Measurements from ENCODE around the gene NXT1.

Gene NXT1

DNA sequence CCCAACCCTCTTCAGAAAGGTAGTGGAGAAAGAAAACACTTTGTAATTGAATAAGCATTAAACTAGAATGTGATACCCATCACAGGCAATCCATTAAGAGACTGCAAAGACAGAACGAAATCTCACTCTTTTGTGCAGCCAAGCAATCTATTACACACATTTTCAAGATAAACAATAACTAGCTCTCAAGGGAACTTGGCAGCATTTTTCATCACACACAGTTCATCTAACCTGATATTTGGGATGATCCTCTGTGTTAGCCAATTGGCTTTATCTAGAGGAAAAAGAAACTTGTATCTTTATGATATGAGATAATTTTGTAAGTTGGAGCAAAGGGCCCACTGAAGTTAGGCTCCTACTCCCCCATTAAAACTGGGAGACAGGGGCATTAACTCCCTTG, 9.9 kb downstream of the NXT1 start:
- no peak for DNase-seq (ENCODE audit: low read depth, low spot score)

DNA sequence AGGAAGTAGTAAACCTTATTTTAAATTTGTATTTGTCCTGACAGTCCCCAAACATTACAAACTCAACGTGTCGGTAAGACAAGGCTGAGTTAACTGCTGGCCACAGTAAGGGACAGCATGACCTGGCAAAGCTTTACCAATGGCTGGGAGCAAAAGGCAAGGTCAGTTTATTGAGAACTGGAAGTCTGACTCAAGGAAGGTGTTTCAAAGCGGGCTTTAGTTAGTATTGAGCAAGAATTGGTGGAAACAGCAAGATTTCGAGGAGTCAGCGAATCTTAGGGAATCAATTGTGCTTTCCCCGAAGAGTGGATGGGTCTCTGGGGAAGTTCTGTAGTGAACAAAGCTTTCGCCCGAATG, 10.5 kb downstream of the NXT1 start:
- no peak for DNase-seq (ENCODE audit: low read depth, low spot score)

DNA sequence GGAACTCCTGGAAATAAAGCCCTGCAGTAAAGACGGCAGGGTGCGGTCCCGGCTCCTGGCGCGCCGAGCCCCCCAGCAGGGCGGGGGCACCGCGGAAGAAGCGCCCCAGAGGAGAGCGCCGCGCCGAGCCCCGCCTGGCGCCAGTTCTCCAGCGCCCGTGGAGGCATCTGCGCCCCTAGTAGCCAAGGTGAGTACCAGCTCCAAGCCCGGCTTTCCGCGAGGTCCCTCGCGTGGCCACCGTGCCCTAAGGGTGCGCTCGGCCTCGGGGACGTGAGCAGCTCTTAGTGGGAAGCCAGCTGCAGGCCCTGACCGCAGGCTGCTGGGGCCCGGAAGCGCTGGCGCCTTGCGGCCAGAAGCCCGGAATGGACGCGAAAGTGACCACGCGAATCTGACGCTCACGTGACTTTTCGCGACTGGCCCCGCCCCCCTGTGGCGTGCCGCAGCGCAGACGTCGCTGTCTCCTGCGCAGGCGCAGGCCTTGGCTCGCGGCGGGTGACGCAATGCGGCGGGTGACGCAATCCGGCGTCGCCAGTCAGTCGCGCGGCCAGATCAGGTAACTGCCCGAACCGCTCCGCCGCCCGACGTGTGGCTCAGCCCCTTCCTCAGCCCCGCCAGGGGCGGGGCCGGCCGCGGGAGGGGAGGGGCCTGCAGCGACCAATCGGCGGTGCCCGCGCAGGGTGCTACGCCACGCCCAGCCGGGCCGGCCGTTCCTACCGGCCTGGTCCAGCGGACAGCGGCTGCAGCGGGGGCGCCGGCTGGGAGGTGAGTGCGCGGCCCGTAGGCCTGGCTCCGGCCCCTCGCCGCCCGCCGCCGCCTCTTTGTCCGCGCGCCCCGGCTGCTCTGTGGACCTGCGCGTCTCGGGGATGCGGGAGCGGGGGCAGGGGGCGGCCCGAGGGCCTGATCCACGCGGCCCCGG, 11.1 kb downstream of the NXT1 start, which contains the start of gene GZF1:
Gene GZF1, plus strand, starts transcription at position 707 of the 916 bp plus-strand sequence. CDS start 2,202 bp downstream, outside the sequence.
- peak; percentile 98 for DNase-seq (ENCODE audit: low read depth, low spot score)

DNA sequence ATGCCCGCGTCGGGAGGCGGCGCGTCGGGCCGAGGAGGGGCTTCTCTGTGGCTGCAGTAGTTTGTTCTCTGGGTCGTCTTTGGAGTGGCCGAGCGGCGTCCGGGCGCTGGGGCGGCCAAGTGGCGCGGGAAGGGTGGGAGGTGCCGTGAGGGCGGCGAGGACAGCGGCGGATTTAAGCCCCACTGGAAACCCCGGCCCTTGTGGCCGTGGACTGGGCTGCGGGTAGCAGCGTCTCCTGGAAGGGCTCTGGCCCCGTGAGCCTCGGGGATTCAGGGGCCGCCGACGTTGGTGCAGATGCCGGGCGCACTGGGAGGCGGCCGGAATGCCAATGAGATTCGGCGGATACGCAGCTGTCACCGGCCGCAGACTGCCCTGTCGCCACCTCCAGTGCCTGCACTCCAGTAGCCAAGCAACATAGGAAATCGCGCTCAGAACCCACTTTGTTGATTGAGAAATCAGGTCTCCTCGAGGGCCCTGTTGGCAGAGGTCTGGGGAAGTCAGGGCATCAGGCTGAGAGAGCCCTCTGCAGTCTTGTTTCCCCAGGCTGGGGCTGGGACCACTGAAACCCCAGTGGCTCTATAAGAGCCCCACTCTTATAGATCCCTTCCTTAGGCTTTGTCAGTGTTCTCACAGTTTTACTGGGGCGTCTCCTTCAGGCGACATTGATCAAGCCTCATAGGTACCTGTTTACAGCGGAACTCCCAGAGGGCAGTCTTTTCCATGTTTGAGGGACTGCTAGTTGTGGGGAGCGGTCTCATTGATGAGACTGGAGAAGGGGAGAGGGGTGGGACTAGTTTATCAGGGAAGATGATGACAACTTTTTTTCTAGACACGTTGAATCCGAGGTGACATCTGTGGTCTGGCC, 12.0 kb downstream of the NXT1 start:
- DNase-seq (ENCODE audit: low read depth, low spot score): no peak

DNA sequence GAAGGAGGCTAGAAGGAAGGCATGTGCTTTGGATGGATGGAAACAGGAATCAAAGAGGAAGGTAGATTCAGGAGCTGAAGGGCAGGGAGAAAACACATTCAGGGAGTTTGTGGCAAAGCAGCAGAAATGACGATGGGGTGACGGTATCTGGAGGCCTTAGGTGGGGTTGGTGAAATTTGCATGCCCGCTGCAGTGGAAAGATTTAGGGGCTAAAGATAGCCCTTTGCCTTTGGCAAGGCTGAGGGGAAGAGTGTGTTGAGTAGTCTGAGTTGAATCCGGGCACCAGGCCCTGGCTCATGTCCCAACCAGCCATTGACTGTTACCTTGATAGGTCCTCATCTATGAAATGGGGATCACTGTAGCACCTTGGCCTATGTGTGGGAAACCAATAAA, 12.7 kb downstream of the NXT1 start:
- DNase-seq (ENCODE audit: low read depth, low spot score): no peak

DNA sequence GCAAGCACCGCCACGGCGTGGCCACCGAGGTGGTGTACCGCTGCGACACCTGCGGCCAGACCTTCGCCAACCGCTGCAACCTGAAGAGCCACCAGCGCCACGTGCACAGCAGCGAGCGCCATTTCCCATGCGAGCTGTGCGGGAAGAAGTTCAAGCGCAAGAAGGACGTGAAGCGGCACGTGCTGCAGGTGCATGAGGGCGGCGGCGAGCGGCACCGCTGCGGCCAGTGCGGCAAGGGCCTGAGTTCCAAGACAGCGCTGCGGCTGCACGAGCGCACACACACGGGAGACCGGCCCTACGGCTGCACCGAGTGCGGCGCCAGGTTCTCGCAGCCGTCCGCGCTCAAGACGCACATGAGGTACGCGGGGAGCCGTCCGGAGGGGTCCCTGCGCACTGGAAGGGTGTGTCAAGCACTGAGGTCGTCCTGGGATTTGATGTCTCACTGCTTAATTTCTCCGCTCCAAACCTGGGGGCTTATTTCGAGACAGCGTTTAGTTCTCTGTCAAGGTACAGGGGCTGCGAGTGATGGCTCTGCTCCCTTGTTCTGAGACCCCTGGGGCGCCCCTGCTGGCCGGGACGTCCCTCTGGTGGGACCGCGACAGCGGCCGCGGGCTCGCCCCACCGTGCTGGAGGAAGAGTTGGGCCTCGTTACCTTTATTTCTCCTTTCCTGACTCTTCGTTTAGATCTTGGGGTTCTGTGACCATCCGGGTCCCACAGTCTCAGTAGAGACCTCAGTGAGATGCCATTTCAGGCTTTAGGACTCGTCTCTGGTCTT, 15.0 kb downstream of the NXT1 start:
- DNase-seq (ENCODE audit: low read depth, low spot score): no peak

DNA sequence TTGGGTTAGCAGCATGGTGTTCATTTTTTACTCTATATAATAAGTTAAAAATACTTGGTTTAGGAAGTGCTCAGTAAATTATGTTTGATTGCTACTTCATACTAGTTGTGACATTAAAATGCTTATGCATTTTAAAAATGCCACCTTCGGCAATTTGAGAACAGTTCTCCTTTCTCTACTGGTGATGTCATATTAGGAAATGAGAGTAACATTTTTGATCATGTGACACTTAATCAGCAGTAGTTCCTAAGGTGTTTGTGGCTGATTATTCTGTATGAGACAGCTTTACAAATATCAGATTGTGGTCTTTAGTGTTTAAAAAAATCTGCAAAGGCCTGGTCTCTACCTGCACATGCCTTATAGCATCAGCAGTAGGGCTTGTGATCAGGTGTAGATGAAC, 15.8 kb downstream of the NXT1 start:
- DNase-seq (ENCODE audit: low read depth, low spot score): no peak

DNA sequence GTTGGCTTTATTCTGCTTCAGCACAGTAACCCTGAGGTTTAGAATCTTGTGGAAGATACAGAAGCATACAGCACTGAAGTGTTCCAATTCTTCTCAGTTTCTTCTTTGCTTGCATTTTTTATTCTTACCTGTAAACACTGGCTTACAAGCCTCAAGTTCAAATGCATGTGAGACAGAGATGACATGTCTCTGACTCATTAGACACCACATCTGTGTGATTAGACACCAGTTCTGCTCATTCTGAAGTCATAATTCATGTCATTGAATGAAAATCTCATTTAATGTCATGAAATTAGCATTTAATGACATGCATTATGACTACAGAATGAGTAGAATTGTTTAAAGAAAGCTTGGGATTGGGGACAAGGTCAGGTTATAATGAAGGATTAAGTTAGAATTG, 17.2 kb downstream of the NXT1 start:
- DNase-seq (ENCODE audit: low read depth, low spot score): no peak

DNA sequence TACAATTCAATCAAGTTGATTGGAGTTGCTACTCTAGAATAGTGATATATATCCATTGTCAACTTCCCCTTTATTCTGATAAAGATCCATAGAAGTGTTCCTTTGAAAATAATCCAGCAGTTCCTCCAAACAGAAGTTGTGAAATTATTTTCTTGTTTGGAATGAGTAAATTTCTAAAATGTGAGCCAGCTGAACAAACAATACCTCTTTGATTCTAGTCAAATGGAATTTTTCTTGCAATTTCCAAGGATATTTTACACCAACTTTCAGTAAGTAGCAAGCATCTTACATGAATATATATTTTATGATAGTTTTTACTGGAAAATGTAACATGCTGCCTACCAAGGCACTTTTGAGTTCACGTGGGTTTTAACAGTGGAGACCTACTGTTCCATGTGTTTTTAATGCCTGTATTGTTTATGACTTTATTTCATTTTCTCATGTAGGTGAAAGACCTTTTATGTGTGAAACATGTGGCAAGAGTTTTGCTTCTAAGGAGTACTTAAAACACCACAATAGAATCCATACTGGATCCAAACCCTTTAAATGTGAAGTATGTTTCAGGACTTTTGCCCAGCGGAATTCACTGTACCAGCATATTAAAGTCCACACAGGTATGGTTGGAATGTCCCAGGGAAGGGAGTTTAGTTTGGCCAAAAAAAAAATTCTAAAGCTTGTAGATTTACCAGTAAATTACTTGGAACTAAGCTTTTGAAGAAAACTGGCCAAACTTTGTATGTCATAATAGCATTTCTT, 17.9 kb downstream of the NXT1 start:
- DNase-seq (ENCODE audit: low read depth, low spot score): no peak

DNA sequence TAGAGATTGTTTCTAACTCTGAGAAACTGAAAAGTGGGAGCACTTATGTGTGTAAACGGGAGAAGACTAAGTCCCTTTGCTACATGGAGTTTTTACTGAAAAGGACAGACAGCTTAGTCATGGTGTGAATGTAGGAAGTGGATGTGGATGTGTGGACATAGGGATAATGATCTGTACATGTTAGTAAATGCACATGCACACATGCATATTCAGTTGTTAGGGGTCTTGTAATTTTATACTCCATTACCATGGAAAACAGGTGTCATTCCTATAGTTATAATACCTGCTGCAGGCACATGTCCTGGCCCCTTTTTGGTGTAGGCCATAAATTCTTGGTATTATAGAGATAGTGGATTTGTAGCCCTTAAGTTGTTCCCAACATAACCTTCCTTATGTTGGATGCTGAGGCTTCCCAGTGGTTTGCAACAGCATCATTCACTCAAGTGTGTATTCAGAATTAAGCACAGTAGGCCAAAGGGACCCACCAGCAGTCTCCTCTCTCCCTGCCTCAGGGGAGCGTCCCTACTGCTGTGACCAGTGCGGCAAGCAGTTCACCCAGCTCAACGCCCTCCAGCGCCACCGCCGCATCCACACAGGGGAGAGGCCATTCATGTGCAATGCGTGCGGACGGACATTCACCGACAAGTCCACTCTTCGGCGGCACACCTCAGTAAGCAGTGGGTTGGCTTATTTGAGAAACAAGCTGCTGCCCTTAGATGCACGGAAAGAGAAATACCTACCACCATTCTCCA, 18.7 kb downstream of the NXT1 start:
- DNase-seq (ENCODE audit: low read depth, low spot score): no peak

DNA sequence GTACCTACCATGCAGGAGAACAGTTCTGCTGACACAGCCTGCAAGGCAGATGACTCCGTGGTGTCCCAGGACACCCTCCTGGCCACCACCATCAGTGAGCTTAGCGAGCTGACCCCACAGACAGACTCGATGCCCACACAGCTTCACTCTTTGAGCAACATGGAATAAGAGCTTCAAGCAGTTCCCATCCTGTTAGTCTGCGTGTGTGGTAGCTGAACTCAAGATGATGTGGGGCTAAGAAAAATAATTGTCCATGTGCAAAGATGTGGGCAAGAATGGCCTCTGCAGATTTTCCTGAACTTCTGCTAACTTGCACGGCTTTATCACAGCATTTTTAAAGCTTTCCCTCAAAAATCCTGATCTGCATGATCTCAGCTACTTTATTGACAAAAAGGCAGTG, 19.7 kb downstream of the NXT1 start:
- DNase-seq (ENCODE audit: low read depth, low spot score): no peak

DNA sequence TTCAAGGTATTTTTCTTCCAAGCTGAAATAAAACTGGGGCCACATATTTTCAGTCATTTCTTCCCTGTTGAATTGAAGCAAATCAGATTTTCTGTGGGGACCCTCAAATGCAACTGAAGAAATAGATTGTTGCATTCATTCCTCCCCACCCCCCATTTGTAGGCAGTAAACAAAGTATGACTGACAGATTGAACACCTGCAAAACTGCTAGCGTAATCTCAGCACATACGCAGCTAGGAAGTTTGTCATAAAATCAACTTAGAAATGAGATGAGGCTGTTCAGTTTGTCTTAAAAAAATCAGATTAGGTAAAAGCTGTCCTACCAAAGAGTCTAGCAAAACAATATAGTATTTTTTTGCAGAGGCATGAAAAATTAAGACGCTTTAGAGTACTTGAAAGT, 20.3 kb downstream of the NXT1 start:
- DNase-seq (ENCODE audit: low read depth, low spot score): no peak

DNA sequence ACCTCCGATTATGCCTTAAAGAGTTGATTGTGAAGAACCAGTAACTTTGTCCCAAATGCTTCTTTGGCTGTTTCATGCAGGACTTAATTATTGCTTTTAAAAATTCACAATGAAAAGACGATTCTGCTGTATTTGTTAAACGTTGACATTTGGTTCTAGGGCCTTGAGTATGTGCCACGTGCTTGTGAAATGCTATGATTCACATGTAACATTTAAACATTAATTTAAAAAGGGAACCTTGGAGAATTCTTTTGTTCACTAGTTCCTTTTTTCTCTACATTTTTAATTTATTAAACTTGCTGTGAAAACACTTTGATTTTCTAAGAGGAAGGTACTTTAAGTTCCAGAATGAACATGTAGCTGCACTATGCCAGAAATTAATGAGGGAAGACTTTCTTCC, 20.9 kb downstream of the NXT1 start:
- DNase-seq (ENCODE audit: low read depth, low spot score): no peak

DNA sequence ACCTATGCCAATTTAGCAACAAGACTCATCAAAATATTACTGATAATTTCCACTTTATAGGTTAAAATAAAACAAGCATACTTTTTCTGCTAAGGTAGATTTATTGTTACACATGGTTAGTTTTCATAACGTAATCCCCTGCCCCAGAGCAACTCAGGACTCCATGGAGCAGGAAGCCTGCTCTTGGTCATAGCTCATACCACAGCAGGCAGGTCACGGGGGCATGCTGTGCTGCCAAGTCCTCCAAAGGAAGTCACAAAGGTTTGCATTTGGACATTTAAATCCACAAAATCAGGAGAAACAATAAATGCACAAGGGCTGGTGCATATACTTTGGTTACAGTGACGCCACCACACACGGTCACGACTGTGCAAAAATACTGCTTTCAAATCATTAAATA, 23.9 kb downstream of the NXT1 start:
- DNase-seq (ENCODE audit: low read depth, low spot score): no peak

DNA sequence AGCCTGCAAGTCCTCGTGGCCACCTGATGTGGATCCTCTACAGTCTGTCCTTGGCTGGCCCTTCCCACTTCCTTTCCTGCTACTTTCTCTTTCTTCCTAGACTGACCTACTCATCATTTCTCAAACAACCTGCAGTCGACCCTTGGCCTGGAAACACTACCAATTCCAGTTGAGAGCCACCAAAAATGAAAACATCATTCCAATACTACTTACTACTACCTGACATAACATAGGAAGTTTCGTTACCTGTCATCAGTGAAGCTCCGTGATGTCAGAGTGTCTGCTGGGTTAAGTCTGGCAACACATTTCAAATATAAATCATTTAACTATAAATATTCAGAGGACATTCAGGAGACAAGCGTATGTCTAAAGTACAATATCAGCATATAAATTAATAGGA, 25.2 kb downstream of the NXT1 start:
- DNase-seq (ENCODE audit: low read depth, low spot score): no peak

DNA sequence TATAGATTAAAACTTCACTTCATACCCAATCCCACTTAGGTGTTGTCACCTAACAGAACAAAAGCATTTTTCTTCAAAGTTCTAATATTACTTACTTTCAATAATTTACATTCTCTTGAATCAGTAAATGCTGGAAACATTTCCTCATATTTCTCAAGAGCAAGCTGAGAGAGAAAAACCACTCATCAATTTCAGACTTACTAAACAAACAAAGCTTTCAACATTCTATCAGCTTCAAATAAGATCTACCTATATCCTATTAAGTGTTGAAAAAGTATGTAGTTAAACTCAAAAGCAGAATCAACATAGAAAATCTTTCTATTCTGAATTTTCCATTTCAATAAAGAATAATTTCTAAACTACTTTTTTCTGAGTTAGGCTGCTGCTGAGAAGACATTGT, 29.2 kb downstream of the NXT1 start:
- DNase-seq (ENCODE audit: low read depth, low spot score): no peak

DNA sequence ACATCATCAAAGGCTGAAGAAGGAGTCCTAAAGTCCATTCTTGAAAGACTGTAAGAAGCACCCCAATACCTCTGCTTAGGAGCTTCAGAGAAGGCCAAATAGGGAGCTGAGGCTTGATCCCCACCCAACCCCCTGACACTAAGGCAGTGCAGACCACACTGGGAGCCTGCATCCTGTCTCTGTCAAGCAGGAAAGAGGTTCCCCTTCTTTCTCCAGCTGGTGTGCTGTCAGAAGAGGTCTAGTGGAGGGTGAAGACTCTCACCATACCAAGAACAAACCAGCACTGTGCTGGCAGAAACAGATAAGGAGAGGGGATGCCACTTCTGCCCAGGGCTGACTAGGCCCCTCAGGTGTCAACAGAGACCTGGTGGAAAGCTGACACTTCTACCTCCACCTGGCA, 31.3 kb downstream of the NXT1 start:
- DNase-seq (ENCODE audit: low read depth, low spot score): no peak

DNA sequence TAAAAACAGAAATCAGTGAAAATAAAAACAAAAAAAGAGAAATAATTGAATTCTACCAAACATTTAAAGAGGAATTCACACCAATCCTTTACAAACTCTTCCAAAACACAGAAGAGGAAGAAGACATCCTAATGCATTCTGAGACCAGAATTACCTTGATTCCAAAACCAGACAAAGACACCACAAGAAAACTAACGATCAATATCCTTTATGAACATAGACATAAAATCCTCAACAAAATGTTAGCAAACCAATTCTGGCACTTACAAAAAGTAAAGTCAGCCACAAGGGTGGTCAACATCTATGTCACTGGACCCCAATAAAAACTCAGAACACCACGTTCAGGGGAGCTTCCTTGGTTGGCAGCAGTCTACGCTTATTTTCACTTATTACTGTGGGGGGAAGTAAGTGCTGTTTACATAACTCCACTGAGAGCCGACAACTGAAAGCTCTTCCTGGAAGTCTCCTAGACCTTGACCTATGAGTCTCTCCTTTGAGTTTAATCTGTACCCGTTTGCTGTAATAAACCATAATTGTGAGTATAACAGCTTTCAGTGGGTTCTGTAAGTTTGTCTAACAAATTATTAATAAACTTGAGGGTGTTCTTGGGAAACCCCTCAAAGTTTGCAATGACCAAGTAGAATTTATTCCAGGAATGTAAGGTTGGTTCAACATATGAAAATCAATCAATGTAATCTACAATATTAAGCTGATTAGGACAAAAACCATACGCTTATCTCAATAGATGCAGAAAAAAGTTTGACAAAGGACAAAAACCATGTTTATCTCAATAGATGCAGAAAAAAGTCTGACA, 35.9 kb downstream of the NXT1 start:
- DNase-seq (ENCODE audit: low read depth, low spot score): no peak

DNA sequence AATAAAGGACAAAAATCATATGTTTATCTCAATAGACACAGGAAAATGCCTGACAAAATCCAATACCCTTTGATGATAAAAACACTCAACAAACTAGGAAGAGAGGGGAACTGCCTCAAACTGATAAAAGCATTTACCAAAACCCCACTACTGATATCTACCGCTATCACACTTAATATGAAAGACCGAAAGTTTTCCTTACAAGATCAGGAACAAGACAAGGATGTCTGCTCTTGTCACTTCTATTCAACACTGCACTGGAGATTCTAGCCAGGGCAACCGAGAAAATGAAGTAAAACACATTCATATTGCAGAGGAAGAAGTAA, 36.5 kb downstream of the NXT1 start:
- no peak for DNase-seq (ENCODE audit: low read depth, low spot score)

Data from brain pericyte (primary cell).